ENCODE measurements around the gene SARM1. TPM values are rescaled to one million over a fixed set of nuclear protein-coding genes. Genes with fewer than 3 reads are reported as not detected.

SARM1 gene
- total RNA-seq (2022; extraction: Qiagen RNA extraction), result 5.1 to 7.1 TPM (median 5.6 TPM) in 5 replicates

GRCh38 chr17:28371245-28372202 lies at the start of gene SARM1:
SARM1 (plus strand) TSS chr17:28371694; CDS start chr17:28372033, 339 bp downstream.

GRCh38 chr17:28335201-28335958 lies 36.1 kb upstream of the SARM1 start, which contains the start of the genes IFT20 and TNFAIP1:
IFT20 (minus strand) TSS chr17:28335472; CDS start chr17:28331985, 3,487 bp downstream.
TNFAIP1 (plus strand) TSS chr17:28335761; CDS start chr17:28339522, 3,761 bp downstream.

GRCh38 chr17:28357061-28357900 lies 14.2 kb upstream of the SARM1 start, which contains the start of gene POLDIP2:
POLDIP2 (minus strand) TSS chr17:28357527; CDS start chr17:28357448, 79 bp downstream.

GRCh38 chr17:28364665-28365363 lies 6.7 kb upstream of the SARM1 start, which contains the start of gene SEBOX:
SEBOX (minus strand) TSS chr17:28365199; CDS start chr17:28365151, 48 bp downstream.

GRCh38 chr17:28370035-28370743 lies 1.3 kb upstream of the SARM1 start, which contains the start of gene VTN:
VTN (minus strand) TSS chr17:28370307; CDS start chr17:28370203, 104 bp downstream.

GRCh38 chr17:28405632-28406472 lies 34.4 kb downstream of the SARM1 start, which contains the start of gene SLC46A1:
SLC46A1 (minus strand) TSS chr17:28406212; CDS start chr17:28406114, 98 bp downstream.

Other genes with a start within 250 kb of the SARM1 start
- 39.9 to 48.5 TPM (median 45.3 TPM) in 5 replicates for gene TMEM97, start 52.5 kb upstream of the SARM1 start, total RNA-seq (2022; extraction: Qiagen RNA extraction)
- gene IFT20, start 36.2 kb upstream of the SARM1 start, total RNA-seq (2022; extraction: Qiagen RNA extraction), result 51.7 to 57.4 TPM (median 53.9 TPM) in 5 replicates
- gene TNFAIP1, start 35.9 kb upstream of the SARM1 start, total RNA-seq (2022; extraction: Qiagen RNA extraction), result 43.5 to 54.2 TPM (median 49.7 TPM) in 5 replicates
- gene POLDIP2, start 14.2 kb upstream of the SARM1 start, total RNA-seq (2022; extraction: Qiagen RNA extraction), result 141 to 166 TPM (median 163 TPM) in 5 replicates
- not detected in 5 replicates for gene SEBOX, start 6.5 kb upstream of the SARM1 start, total RNA-seq (2022; extraction: Qiagen RNA extraction)
- 15.7 to 22.7 TPM (median 20.1 TPM) in 5 replicates for gene VTN, start 1.4 kb upstream of the SARM1 start, total RNA-seq (2022; extraction: Qiagen RNA extraction)
- 14.1 to 22.0 TPM (median 19.5 TPM) in 5 replicates for gene SLC46A1, start 34.5 kb downstream of the SARM1 start, total RNA-seq (2022; extraction: Qiagen RNA extraction)
- 0.12 to 0.19 TPM (median 0.17 TPM) in 4 of 5 replicates, not detected in the other for gene SLC13A2, start 102.0 kb downstream of the SARM1 start, total RNA-seq (2022; extraction: Qiagen RNA extraction)
- 0.04 to 0.08 TPM (median 0.06 TPM) in 3 of 5 replicates, not detected in the others for gene FOXN1, start 134.7 kb downstream of the SARM1 start, total RNA-seq (2022; extraction: Qiagen RNA extraction)
- 24.1 to 32.8 TPM (median 30.7 TPM) in 5 replicates for gene UNC119, start 180.9 kb downstream of the SARM1 start, total RNA-seq (2022; extraction: Qiagen RNA extraction)
- 54.1 to 62.3 TPM (median 59.6 TPM) in 5 replicates for gene PIGS, start 199.8 kb downstream of the SARM1 start, total RNA-seq (2022; extraction: Qiagen RNA extraction)
- 1.6 to 2.4 TPM (median 2.1 TPM) in 5 replicates for gene ALDOC, start 205.2 kb downstream of the SARM1 start, total RNA-seq (2022; extraction: Qiagen RNA extraction)
- 73.4 to 82.5 TPM (median 76.4 TPM) in 5 replicates for gene SPAG5, start 227.3 kb downstream of the SARM1 start, total RNA-seq (2022; extraction: Qiagen RNA extraction)
- gene RSKR, start 242.5 kb downstream of the SARM1 start, total RNA-seq (2022; extraction: Qiagen RNA extraction), result 2.5 to 5.1 TPM (median 4.1 TPM) in 5 replicates

Measured in A549 treated with Mapracorat at 1 μM for 4 hours (cell line).